Neural crest cell (in vitro differentiated cells): ENCODE results near the gene WFDC6. TPM values are rescaled to one million over a fixed set of nuclear protein-coding genes. Genes with fewer than 3 reads are reported as not detected.

Experiments
- DNase-seq: peaks from one replicate; pipeline ENCODE4 v3.0.0; 2021; ENCODE audit warnings: low read depth, mixed read lengths, low spot score
- H3K27ac Mint-ChIP-seq: one replicate; pipeline ENCODE4 v1.8.0; 2021; ENCODE audit warnings: mild to moderate bottlenecking, mixed read lengths; ENCODE audit not compliant: unreplicated experiment
- H3K27me3 Mint-ChIP-seq: 2 replicates; pipeline ENCODE4 v1.8.0; 2021; ENCODE audit warnings: low read depth, mild to moderate bottlenecking, mixed read lengths
- H3K36me3 Mint-ChIP-seq: 2 replicates; pipeline ENCODE4 v1.8.0; 2021; ENCODE audit warnings: low read depth, mild to moderate bottlenecking, mixed read lengths
- H3K4me1 Mint-ChIP-seq: 2 replicates; pipeline ENCODE4 v1.8.0; 2021; ENCODE audit warnings: mixed read lengths
- H3K4me3 Mint-ChIP-seq: one replicate; pipeline ENCODE4 v1.8.0; 2021; ENCODE audit warnings: mild to moderate bottlenecking, mixed read lengths
- H3K9me3 Mint-ChIP-seq: 2 replicates; pipeline ENCODE4 v1.8.0; 2021; ENCODE audit warnings: mixed read lengths
- CTCF ChIP-seq: fragments of 200-600 bp; sonication (generic); conservative IDR thresholded peaks from 2 replicates; pipeline ENCODE4 v1.5.0; 2021; ENCODE audit warnings: antibody characterized with exemption, mild to moderate bottlenecking
- total RNA-seq: library from RNA; stranded (reverse); gene quantifications from 2 replicates; pipeline ENCODE4 v1.2.1, GENCODE V29; 2021

WFDC6 gene
- total RNA-seq, 1 donor from 2014 or later, result not detected

GRCh38 chr20:45485388-45485787 is 53.9 kb downstream of the WFDC6 start:
- no peak for TF ChIP-seq CTCF
- no peak overlapping the region for H3K4me3 Mint-ChIP-seq
- H3K4me1 Mint-ChIP-seq, result no peaks in the 10 kb centered on the region
- H3K27ac Mint-ChIP-seq, result no peak overlapping the region
- no peaks in the 10 kb centered on the region for H3K27me3 Mint-ChIP-seq
- no peaks in the 10 kb centered on the region for H3K36me3 Mint-ChIP-seq
- H3K9me3 Mint-ChIP-seq, result no peaks in the 10 kb centered on the region
- DNase-seq, result no peak

- no peaks in the 10 kb centered on the region for H3K9me3 Mint-ChIP-seq
- DNase-seq, result no peak
- H3K27me3 Mint-ChIP-seq, result no peaks in the 10 kb centered on the region
- H3K27ac Mint-ChIP-seq, result no peak overlapping the region
- H3K4me1 Mint-ChIP-seq, result no peaks in the 10 kb centered on the region
- H3K36me3 Mint-ChIP-seq, result no peaks in the 10 kb centered on the region
- TF ChIP-seq CTCF, result no peak
- H3K4me3 Mint-ChIP-seq, result no peak overlapping the region
These were observed 54.6 kb downstream of the WFDC6 start for GRCh38 chr20:45484676-45485075.

Other genes starting within 250 kb of the WFDC6 start
- gene RBPJL, start 232.6 kb downstream of the WFDC6 start, total RNA-seq, result not detected in 2 replicates
- gene MATN4, start 231.2 kb downstream of the WFDC6 start, total RNA-seq, result 0.18 TPM in 1 of 2 replicates, not detected in the other
- gene SDC4, start 191.1 kb downstream of the WFDC6 start, total RNA-seq, result 11.4 and 11.5 TPM in 2 replicates
- gene SYS1, start 176.3 kb downstream of the WFDC6 start, total RNA-seq, result 24.6 and 25.7 TPM in 2 replicates
- not detected in 2 replicates for gene TP53TG5, start 161.2 kb downstream of the WFDC6 start, total RNA-seq
- 18.1 and 18.2 TPM in 2 replicates for gene DBNDD2, start 131.2 kb downstream of the WFDC6 start, total RNA-seq
- gene PIGT, start 123.3 kb downstream of the WFDC6 start, total RNA-seq, result 64.8 and 67.4 TPM in 2 replicates
- gene WFDC2, start 69.7 kb downstream of the WFDC6 start, total RNA-seq, result 7.4 and 8.7 TPM in 2 replicates
- not detected in 2 replicates for gene SPINT3, start 23.9 kb downstream of the WFDC6 start, total RNA-seq
- not detected in 2 replicates for gene EPPIN, start 7.9 kb upstream of the WFDC6 start, total RNA-seq
- gene WFDC8, start 39.8 kb upstream of the WFDC6 start, total RNA-seq, result not detected in 2 replicates
- not detected in 2 replicates for gene WFDC10A, start 90.3 kb upstream of the WFDC6 start, total RNA-seq
- gene WFDC9, start 91.8 kb upstream of the WFDC6 start, total RNA-seq, result not detected in 2 replicates
- not detected in 2 replicates for gene WFDC11, start 130.8 kb upstream of the WFDC6 start, total RNA-seq
- gene WFDC13, start 162.6 kb upstream of the WFDC6 start, total RNA-seq, result not detected in 2 replicates
- not detected in 2 replicates for gene WFDC10B, start 165.5 kb upstream of the WFDC6 start, total RNA-seq
- gene SPINT4, start 182.9 kb upstream of the WFDC6 start, total RNA-seq, result not detected in 2 replicates